Head of caudate nucleus (tissue), 42 donors: ENCODE results near the gene RASL10A.
"Not testable (repeated sequence)": the region's sequence is repeated elsewhere in the genome, so short reads cannot be mapped to it uniquely, and the experiment has no call there.

Source experiments
- DNase-seq, 42 donors: peaks; one replicate each; pipeline versions ENCODE4 v3.0.0 to v3.0.0-alpha.2; 2020 to 2021; ENCODE audit warnings: mixed read lengths in 7 of 42
- intact Hi-C: fragments of 100-400 bp; cut with DNase I; formaldehyde crosslinking; loops from one replicate; pipeline ENCODE4 v1.15.0; 2022

The RASL10A gene

GRCh38 chr22:29315286-29316140 is at the start of gene RASL10A:
Gene RASL10A, minus strand, starts transcription at chr22:29315697. Its CDS starts 451 bp downstream, at chr22:29315246.
- intact Hi-C loops, result no loop called here
- peak in 7 of 42 donors; percentile 25 to 65 (median 50) for DNase-seq

DNA sequence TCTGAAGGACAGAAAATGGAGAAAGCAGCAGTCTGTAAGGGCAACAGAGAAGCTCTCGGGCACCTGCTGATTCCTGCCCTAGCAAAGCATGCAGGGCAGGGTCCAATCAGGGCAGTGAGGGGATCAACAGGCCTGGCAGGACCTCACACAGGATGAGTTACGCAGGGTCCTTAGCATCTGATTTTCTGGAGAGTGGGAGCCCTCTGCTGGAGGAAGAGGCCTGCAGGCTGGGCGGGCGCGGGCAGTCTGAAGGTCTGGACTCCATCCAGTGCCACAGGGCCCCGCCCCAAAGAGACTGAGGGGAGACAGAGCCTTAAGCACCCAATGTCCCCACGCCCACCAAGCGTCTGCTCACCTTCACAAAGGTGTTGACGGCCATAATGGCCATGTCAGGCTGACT is 44.0 kb upstream of the RASL10A start:
- peak in 37 of 42 donors; percentile 33 to 82 (median 61) for DNase-seq
- intact Hi-C loops, result no loop called here

GRCh38 chr22:29357193-29357890 is 41.8 kb upstream of the RASL10A start:
- DNase-seq, intact Hi-C loops: not testable (repeated sequence)

- intact Hi-C loops, result no loop called here
- peak in 7 of 42 donors; percentile 31 to 71 (median 50) for DNase-seq
Measured at GRCh38 chr22:29353860-29354259, 38.4 kb upstream of the RASL10A start.

DNA sequence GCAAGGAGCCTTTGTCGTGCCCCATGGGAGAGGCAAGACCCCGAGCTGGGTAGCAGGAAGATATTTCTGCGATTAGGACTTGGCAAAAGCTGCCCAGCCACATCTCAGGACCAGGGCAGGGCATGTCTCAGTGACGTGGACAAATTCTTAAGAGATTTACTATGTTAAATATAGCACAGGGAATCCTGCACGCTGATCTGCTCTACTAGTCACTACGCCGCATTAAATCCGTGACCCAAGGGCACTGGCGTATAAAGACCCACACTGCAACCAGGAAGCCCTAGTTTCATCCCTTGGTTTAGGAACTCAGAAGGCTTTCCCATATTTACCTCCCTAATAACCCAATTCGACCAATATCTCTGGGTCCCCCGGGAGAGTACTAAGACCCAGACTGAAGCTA is 37.8 kb upstream of the RASL10A start:
- intact Hi-C loops, result no loop called here
- DNase-seq, result no peak

DNA sequence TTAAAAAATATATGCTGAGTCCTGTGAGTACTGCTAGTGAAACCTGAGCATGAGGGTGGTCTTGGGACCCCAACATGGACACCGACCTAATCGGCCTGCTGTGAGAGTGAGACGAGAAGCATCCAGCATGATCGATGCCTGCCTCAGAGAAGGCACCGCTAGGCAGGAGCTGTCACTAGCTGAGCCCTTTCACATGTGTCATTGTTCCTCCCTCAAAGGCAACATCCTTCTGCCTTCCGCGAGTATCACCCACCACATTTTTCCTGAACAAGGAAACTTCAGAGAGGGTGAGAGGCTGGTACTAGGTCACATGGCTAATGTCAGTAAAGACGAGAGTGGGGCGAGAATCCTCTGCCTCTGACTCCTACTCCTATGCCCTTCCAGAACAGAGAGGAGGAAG is 37.3 kb upstream of the RASL10A start:
- peak in 29 of 42 donors; percentile 33 to 86 (median 66) for DNase-seq
- intact Hi-C loops, result no loop called here

GRCh38 chr22:29351891-29352290 is 36.4 kb upstream of the RASL10A start:
- intact Hi-C loops, result no loop called here
- DNase-seq, result no peak

DNA sequence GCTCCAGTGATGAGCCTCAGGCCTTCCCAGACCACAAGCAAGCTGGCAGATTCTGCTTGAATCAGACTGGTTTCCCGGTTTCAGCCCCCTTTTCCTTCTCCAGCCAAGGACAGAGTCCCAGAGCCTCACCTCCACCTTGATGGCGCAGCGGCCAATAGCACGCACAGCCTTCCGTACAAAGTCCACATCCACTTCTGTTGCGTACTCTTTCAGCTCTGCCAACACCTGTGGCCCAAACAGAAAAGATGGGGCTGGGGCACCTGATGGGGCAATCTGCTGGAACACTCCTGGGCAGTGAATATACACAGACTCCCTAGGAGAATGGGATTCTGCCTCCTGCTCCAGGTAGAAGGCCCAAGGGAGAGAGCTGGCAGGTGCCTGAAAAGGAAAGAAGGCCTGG is 35.5 kb upstream of the RASL10A start:
- intact Hi-C loops, result no loop called here
- DNase-seq, result no peak

GRCh38 chr22:29348956-29349355 is 33.5 kb upstream of the RASL10A start:
- intact Hi-C loops, result loop anchor here (5.0 kb wide), 1 partner anchor 37 kb away; no protein-coding TSS in a partner anchor
- DNase-seq, result no peak

DNA sequence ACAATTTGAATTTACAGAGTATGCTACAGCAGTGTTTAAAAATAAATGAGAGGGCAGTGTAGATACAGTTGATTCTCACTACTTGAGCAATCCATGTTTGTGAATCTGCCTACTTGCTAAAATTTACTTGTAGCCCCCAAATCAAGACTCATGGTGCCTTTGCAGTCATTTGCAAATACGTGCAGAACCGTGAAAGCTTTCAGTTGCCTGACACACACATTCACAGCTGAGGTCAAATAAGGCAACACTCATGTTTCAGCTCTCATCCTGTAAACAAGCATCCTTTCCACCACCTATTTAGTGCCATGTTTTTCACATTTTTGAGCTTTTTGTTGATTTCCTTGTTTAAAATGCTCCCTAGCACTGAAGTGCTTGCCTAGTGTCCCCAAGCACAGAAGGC is 32.5 kb upstream of the RASL10A start:
- no peak for DNase-seq
- intact Hi-C loops, result loop anchor here (5.0 kb wide), 1 partner anchor 36 kb away; no protein-coding TSS in a partner anchor

GRCh38 chr22:29346659-29347058 is 31.2 kb upstream of the RASL10A start:
- peak in 29 of 42 donors; percentile 29 to 83 (median 60) for DNase-seq
- intact Hi-C loops, result loop anchor here (5.0 kb wide), 1 partner anchor 34 kb away; no protein-coding TSS in a partner anchor

- DNase-seq, result peak in 2 of 42 donors; percentile 37 to 54
Measured at GRCh38 chr22:29345932-29346331, 30.4 kb upstream of the RASL10A start.

DNA sequence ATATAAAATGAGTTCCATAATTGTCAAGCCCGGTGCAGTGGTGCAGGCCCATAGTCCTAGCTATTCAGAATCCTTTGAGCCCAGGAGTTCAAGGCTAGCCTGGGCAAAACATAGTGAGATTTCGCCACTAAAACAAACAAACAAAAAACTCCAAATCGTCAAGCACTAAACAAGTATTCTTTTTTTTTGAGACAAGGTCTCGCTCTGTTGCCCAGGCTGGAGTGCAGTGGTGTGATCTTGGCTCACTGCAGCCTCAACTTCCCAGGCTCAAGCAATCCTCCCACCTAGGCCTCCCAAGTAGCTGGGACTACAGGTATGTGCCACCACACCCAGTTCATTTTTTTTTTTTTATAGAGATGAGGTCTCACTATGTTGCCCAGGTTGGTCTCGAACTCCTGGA is 29.4 kb upstream of the RASL10A start:
- intact Hi-C loops, result loop anchor here (5.0 kb wide), 1 partner anchor 33 kb away; no protein-coding TSS in a partner anchor
- not testable (repeated sequence) for DNase-seq

More at GRCh38 chr22:29345932-29346331, 30.4 kb upstream of the RASL10A start:
- intact Hi-C loops, result loop anchor here (5.0 kb wide), 1 partner anchor 34 kb away; no protein-coding TSS in a partner anchor

DNA sequence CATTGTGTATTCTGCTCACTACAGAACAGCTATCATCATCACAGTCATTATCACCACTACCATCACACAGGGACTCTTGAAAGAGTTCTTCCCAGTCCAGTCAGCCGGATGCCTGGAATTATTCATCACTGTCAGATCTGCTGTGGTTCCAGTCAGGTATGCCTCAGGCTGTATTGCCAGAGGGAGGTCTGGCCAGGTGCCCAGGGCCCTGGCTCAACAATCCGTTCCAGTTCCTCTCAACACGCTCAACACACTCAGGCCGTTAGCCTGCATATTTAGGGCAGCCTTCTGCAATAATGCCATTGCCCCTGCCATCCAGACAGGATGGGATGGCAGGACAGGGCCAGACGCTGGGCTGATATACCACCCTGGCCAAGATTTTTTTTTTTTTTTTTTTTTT is 28.6 kb upstream of the RASL10A start:
- intact Hi-C loops, result no loop called here
- peak in 22 of 42 donors; percentile 26 to 83 (median 58) for DNase-seq

GRCh38 chr22:29343313-29343805 is 27.9 kb upstream of the RASL10A start:
- peak in 38 of 42 donors; percentile 30 to 79 (median 61) for DNase-seq
- intact Hi-C loops, result no loop called here

DNA sequence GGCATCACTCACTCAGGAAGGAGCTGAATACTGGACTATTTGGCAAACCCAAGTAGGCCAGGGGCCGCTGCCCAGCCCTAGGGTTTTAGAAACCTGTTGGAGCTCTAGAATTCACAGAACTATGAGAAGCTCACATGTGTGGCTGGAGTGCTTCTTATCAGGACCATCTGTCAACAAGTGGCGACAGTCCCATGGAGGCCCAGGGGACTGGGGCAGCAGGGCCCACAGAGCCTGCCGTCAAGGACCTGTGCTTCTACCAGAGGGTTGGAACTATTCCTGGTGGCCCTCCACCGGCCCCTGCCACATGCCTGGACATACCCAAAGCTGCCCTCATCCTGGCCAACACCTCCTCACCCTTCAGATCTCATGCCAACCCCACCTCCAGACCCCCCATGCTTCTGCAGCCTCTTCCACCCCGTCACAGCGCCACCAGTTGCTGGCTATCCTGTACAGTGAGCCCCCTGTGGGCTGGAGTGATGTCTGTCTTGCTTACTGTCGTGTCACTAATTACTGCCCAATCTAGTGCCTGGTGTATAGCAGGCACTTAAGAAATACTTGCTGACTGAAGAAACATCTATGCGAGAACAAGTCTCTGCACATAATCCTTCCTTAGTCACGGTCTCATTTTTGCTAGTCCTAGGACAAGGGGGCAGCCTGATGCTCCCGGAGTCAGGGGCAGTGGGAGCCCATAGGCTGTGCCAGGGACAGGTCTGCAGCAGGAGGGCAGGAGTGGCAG is 27.2 kb upstream of the RASL10A start:
- intact Hi-C loops, result no loop called here
- DNase-seq, result no peak

- intact Hi-C loops, result no loop called here
- no peak for DNase-seq
Measured at GRCh38 chr22:29342177-29342576, 26.7 kb upstream of the RASL10A start.

- intact Hi-C loops, result no loop called here
- DNase-seq, result no peak
Measured at GRCh38 chr22:29341849-29342127, 26.3 kb upstream of the RASL10A start.
